Vagina (tissue), 2 donors: Measurements from ENCODE around the gene KLHL2.

Experiments used
- CTCF ChIP-seq, 3 experiments: fragments of 450-650 bp in 2 of 3; fragments of 200-600 bp in 1 of 3; sonication (generic) in 1 of 3; IDR thresholded peaks; one replicate each; pipeline ENCODE4 v1.5.1; 2017 to 2019; ENCODE audit warnings: antibody characterized with exemption in 3 of 3, mild to moderate bottlenecking in 2 of 3, moderate library complexity in 2 of 3
- POLR2A ChIP-seq, 2 donors: fragments of 450-650 bp; IDR thresholded peaks; one replicate each; pipeline ENCODE4 v1.6.1; 2017; ENCODE audit warnings: antibody characterized with exemption in 2 of 2, mild to moderate bottlenecking in 2 of 2, moderate library complexity in 2 of 2
- POLR2AphosphoS5 ChIP-seq, 2 donors: sonication (generic); formaldehyde crosslinking; IDR thresholded peaks; one replicate each; pipeline ENCODE4 v1.9.0; 2017; ENCODE audit warnings: antibody characterized with exemption in 2 of 2, mild to moderate bottlenecking in 2 of 2, low read depth in 1 of 2; ENCODE audit not compliant: insufficient read depth in 1 of 2

- TF ChIP-seq POLR2AphosphoS5 (IDR thresholded peaks at IDR 0.05; ENCODE audit: insufficient read depth in 1 of 2, low read depth in 1 of 2), result no peak
- no peak for TF ChIP-seq CTCF (IDR thresholded peaks at IDR 0.05)
- TF ChIP-seq POLR2A (IDR thresholded peaks at IDR 0.05), result no peak
These were observed 36.5 kb upstream of the KLHL2 start for GRCh38 chr4:165170819-165171218.
